Endothelial cell (in vitro differentiated cells): ENCODE results near the gene SEBOX. TPM values are rescaled to one million over a fixed set of nuclear protein-coding genes. Genes with fewer than 3 reads are reported as not detected.

Experiments used
- DNase-seq: peaks from one replicate; pipeline ENCODE4 v3.0.0; 2021; ENCODE audit warnings: low spot score
- H3K27ac Mint-ChIP-seq: one replicate; pipeline ENCODE4 v1.8.0; 2021; ENCODE audit warnings: mixed read lengths, inconsistent platforms; ENCODE audit not compliant: unreplicated experiment
- H3K27me3 Mint-ChIP-seq: one replicate; pipeline ENCODE4 v1.8.0; 2021; ENCODE audit warnings: mild to moderate bottlenecking, moderate library complexity, mixed read lengths, inconsistent platforms; ENCODE audit not compliant: unreplicated experiment
- H3K36me3 Mint-ChIP-seq: one replicate; pipeline ENCODE4 v1.8.0; 2021; ENCODE audit warnings: mild to moderate bottlenecking, low read depth, mixed read lengths, inconsistent platforms; ENCODE audit not compliant: unreplicated experiment
- H3K4me1 Mint-ChIP-seq: one replicate; pipeline ENCODE4 v1.8.0; 2021; ENCODE audit warnings: mild to moderate bottlenecking, mixed read lengths, inconsistent platforms; ENCODE audit not compliant: unreplicated experiment
- H3K4me3 Mint-ChIP-seq: one replicate; pipeline ENCODE4 v1.8.0; 2021; ENCODE audit warnings: mild to moderate bottlenecking, mixed read lengths, inconsistent platforms; ENCODE audit not compliant: unreplicated experiment
- H3K9me3 Mint-ChIP-seq: one replicate; pipeline ENCODE4 v1.8.0; 2021; ENCODE audit warnings: mixed read lengths, inconsistent platforms; ENCODE audit not compliant: unreplicated experiment
- total RNA-seq: library from RNA; stranded (reverse); fragmentation: NEBNext Ultra II Directional; extraction: Animal tissue kit (Norgen Biotek cat#: 25700); gene quantifications from one replicate; pipeline ENCODE4 v1.2.1, GENCODE V29; 2021; ENCODE audit not compliant: unreplicated experiment
- TF ChIP-seq, protein P1 (sequence below): fragments of 200-600 bp; sonication (generic); IDR thresholded peaks from one replicate; pipeline ENCODE4 v1.5.0; 2021; ENCODE audit warnings: antibody characterized with exemption; ENCODE audit not compliant: unreplicated experiment

The SEBOX gene
- total RNA-seq, 1 donor from 2014 or later, result not detected

DNA sequence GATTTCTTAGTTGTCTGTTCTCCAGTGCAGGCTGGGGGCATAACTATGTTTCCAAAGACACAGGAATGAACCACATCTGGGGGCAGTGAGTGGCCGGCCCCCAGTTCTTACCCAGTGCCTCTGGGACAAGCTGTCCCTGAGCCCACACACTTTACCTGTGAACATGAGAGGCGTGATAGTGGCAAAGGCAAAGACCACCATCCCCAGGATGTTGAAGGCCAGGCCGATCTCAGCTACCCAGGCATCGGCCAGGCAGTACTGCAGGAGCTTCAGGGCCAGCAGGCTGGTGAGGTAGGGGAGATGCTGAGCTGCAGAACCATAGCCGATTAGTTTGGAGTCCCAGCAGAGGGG lies 39.4 kb upstream of the SEBOX start:
- Mint-ChIP-seq H3K36me3 (peaks cover 3% of the 10 kb centered on the region), H3K27me3 (peaks cover 9% of the 10 kb centered on the region), H3K4me1 (peaks cover 43% of the 10 kb centered on the region), H3K4me3 (no peak overlapping the region), H3K27ac (peak overlapping the region; percentile 18), H3K9me3 (no peaks in the 10 kb centered on the region)
- DNase-seq, result no peak
- TF ChIP-seq, protein P1, sequence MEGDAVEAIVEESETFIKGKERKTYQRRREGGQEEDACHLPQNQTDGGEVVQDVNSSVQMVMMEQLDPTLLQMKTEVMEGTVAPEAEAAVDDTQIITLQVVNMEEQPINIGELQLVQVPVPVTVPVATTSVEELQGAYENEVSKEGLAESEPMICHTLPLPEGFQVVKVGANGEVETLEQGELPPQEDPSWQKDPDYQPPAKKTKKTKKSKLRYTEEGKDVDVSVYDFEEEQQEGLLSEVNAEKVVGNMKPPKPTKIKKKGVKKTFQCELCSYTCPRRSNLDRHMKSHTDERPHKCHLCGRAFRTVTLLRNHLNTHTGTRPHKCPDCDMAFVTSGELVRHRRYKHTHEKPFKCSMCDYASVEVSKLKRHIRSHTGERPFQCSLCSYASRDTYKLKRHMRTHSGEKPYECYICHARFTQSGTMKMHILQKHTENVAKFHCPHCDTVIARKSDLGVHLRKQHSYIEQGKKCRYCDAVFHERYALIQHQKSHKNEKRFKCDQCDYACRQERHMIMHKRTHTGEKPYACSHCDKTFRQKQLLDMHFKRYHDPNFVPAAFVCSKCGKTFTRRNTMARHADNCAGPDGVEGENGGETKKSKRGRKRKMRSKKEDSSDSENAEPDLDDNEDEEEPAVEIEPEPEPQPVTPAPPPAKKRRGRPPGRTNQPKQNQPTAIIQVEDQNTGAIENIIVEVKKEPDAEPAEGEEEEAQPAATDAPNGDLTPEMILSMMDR, result no peak

DNA sequence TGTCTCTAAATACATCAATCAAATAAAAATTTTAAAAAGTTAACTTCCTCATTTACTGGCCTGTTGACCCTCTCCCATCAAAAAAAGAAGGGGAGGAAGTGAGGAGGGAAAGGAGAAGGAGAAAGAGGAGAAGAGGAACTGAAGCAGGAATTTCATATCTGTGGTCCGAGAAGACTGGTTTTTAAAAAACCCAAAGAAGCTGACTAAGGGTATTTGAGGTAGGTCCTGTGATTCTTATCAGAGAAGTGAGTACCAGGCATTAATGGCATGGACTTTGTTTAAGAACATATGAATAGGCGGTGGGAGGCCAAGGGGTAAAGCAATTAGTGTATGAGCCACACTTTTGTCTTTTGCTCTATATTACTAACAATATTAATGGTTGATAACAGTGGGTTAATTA lies 39.0 kb upstream of the SEBOX start:
- H3K9me3 Mint-ChIP-seq, result no peaks in the 10 kb centered on the region
- H3K27me3 Mint-ChIP-seq, result peaks cover 9% of the 10 kb centered on the region
- peaks cover 3% of the 10 kb centered on the region for H3K36me3 Mint-ChIP-seq
- peak overlapping the region; percentile 64 for H3K27ac Mint-ChIP-seq
- TF ChIP-seq, protein P1, result no peak
- no peak overlapping the region for H3K4me3 Mint-ChIP-seq
- H3K4me1 Mint-ChIP-seq, result peaks cover 43% of the 10 kb centered on the region
- DNase-seq, result no peak

DNA sequence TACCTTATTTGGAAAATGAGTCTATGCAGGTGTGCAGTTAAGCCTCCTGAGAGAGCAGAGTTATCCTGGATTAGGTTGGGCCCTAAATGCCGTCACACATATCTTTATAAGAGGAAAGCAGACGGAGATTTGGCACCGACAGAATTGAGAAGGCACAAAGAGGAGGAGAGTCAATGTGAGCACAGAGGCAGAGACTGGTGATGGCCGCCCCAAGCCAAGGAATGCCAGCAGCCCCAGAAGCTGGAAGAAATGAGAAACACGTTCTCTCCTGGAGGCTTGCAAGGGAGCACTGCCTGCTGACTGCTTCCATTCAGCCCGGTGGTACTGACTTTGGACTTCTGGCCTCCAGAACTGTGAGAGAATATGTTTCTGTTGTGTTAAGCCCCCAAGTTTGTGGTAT lies 37.8 kb upstream of the SEBOX start:
- no peak overlapping the region for H3K27ac Mint-ChIP-seq
- H3K4me3 Mint-ChIP-seq, result peak overlapping the region; percentile 11
- peaks cover 16% of the 10 kb centered on the region for H3K27me3 Mint-ChIP-seq
- H3K4me1 Mint-ChIP-seq, result peaks cover 44% of the 10 kb centered on the region
- no peaks in the 10 kb centered on the region for H3K9me3 Mint-ChIP-seq
- H3K36me3 Mint-ChIP-seq, result peaks cover 12% of the 10 kb centered on the region
- TF ChIP-seq, protein P1, result no peak
- no peak for DNase-seq

DNA sequence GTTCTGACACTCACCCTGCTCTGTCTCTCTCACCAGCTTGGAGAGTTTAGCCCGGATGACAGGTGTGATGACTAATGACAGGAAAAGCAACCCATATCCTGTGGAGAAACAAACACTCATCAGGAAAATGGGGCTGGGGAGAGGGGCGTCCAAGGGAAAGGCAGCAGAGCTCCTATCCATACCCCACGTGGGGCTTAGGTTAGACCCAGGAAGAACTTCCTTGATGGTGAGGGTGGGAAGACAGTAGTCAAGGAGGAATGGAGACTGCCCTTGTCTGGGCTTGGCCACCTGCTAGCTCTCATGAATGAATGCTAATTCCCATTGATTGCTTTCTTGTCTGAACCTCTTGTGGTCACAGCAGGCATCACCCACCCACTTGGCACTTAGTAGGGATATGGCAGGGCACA lies 37.2 kb upstream of the SEBOX start:
- Mint-ChIP-seq H3K4me1 (peaks cover 43% of the 10 kb centered on the region), H3K27me3 (peaks cover 16% of the 10 kb centered on the region), H3K36me3 (peaks cover 12% of the 10 kb centered on the region), H3K27ac (no peak overlapping the region), H3K4me3 (no peak overlapping the region), H3K9me3 (no peaks in the 10 kb centered on the region)
- DNase-seq, result no peak
- TF ChIP-seq, protein P1, result no peak

DNA sequence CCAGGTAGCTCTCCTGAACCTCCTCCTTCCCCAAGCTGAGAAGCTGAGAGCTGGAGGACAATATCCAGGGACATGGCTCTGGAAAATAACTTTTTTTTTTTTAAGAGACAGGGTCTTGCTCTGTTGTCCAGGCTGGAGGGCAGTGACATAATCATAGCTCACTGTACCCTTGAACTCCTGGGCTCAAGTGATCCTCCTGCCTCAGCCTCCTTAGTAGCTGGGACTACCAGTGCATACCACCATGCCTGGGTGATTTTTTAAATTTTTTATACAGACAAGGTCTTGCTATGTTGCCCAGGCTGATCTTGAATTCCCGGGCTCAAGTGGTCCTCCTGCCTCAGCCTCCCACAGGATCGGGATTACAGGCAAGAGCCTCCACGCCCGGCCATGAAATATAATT lies 34.8 kb upstream of the SEBOX start:
- peaks cover 16% of the 10 kb centered on the region for H3K27me3 Mint-ChIP-seq
- no peak for DNase-seq
- no peak overlapping the region for H3K27ac Mint-ChIP-seq
- H3K4me1 Mint-ChIP-seq, result peaks cover 52% of the 10 kb centered on the region
- peaks cover 12% of the 10 kb centered on the region for H3K36me3 Mint-ChIP-seq
- TF ChIP-seq, protein P1, result no peak
- H3K9me3 Mint-ChIP-seq, result no peaks in the 10 kb centered on the region
- no peak overlapping the region for H3K4me3 Mint-ChIP-seq
